WTC11 (cell line): ENCODE measurements around the gene PLPPR1. TPM values are rescaled to one million over a fixed set of nuclear protein-coding genes. Genes with fewer than 3 reads are reported as not detected.

ENCODE experiments used
- ATAC-seq: fragments of 200-7000 bp; cut with Tn5 transposase; 2 replicates; pipeline ENCODE4 v1.10.0; 2021; ENCODE audit warnings: mild to moderate bottlenecking, moderate library complexity
- CTCF ChIA-PET: fragments of 300-600 bp; sonication (Branson Sonifier 250); formaldehyde crosslinking; loops from one replicate; lab custom pipeline; 2021; ENCODE audit warnings: antibody characterized with exemption; lab: Charles Lee
- POLR2A ChIA-PET: fragments of 350-600 bp; sonication (Branson Sonifier 250); formaldehyde crosslinking; loops from one replicate; lab custom pipeline; 2021; ENCODE audit warnings: antibody characterized with exemption; lab: Charles Lee
- DNase-seq: peaks from one replicate; pipeline ENCODE4 v3.0.0; 2021; ENCODE audit warnings: low spot score
- H3K27ac Mint-ChIP-seq: 2 replicates; pipeline ENCODE4 v1.8.0; 2021; ENCODE audit warnings: mixed read lengths
- H3K27me3 Mint-ChIP-seq: 2 replicates; pipeline ENCODE4 v1.8.0; 2021; ENCODE audit warnings: low read depth, mild to moderate bottlenecking, moderate library complexity, mixed read lengths
- H3K36me3 Mint-ChIP-seq: 2 replicates; pipeline ENCODE4 v1.8.0; 2021; ENCODE audit warnings: mixed read lengths
- H3K4me1 Mint-ChIP-seq: 2 replicates; pipeline ENCODE4 v1.8.0; 2022; ENCODE audit warnings: mixed read lengths
- H3K4me3 Mint-ChIP-seq: 2 replicates; pipeline ENCODE4 v1.8.0; 2021; ENCODE audit warnings: mild to moderate bottlenecking, moderate library complexity, mixed read lengths
- H3K9me3 Mint-ChIP-seq: 2 replicates; pipeline ENCODE4 v1.8.0; 2021; ENCODE audit warnings: mixed read lengths
- ATF3 ChIP-seq: sonication (generic); formaldehyde crosslinking; conservative IDR thresholded peaks from 2 replicates; pipeline ENCODE4 v1.8.1; 2022; ENCODE audit warnings: mild to moderate bottlenecking, missing genetic modification reagents
- E2F5 ChIP-seq: sonication (generic); formaldehyde crosslinking; IDR thresholded peaks from 2 replicates; pipeline ENCODE4 v1.8.1; 2022; ENCODE audit warnings: mild to moderate bottlenecking, moderate library complexity, missing genetic modification reagents
- EMX1 ChIP-seq: fragments of 250-450 bp; sonication (Bioruptor Pico); IDR thresholded peaks from 2 replicates; pipeline ENCODE4 v1.8.0; 2021; ENCODE audit warnings: mild to moderate bottlenecking
- ERG ChIP-seq: fragments of 250-450 bp; sonication (Bioruptor Pico); IDR thresholded peaks from 2 replicates; pipeline ENCODE4 v1.8.0; 2021; ENCODE audit warnings: mild to moderate bottlenecking
- GRHL2 ChIP-seq: fragments of 250-450 bp; sonication (Bioruptor Pico); IDR thresholded peaks from 2 replicates; pipeline ENCODE4 v1.8.0; 2022; ENCODE audit warnings: mild to moderate bottlenecking, moderate library complexity; ENCODE audit not compliant: insufficient replicate concordance, severe bottlenecking
- GTF2I ChIP-seq: fragments of 250-450 bp; sonication (Bioruptor Pico); conservative IDR thresholded peaks from 2 replicates; pipeline ENCODE4 v1.4.0; 2021; ENCODE audit warnings: mild to moderate bottlenecking
- NFATC4 ChIP-seq: fragments of 250-450 bp; sonication (Bioruptor Pico); IDR thresholded peaks from 2 replicates; pipeline ENCODE4 v1.9.0; 2021; ENCODE audit warnings: mild to moderate bottlenecking
- NFE2L1 ChIP-seq: sonication (generic); formaldehyde crosslinking; IDR thresholded peaks from 2 replicates; pipeline ENCODE4 v1.8.1; 2023; ENCODE audit warnings: missing genetic modification reagents
- NFYB ChIP-seq: sonication (generic); formaldehyde crosslinking; conservative IDR thresholded peaks from 2 replicates; pipeline ENCODE4 v1.8.0; 2022; ENCODE audit warnings: low read depth, missing genetic modification reagents
- PRDM15 ChIP-seq: sonication (generic); formaldehyde crosslinking; IDR thresholded peaks from 2 replicates; pipeline ENCODE4 v1.8.0; 2022; ENCODE audit warnings: missing genetic modification reagents
- PREB ChIP-seq: sonication (generic); formaldehyde crosslinking; IDR thresholded peaks from 2 replicates; pipeline ENCODE4 v1.8.1; 2022; ENCODE audit warnings: mild to moderate bottlenecking, missing genetic modification reagents, moderate library complexity, borderline replicate concordance
- RORB ChIP-seq: fragments of 250-450 bp; sonication (Bioruptor Pico); IDR thresholded peaks from 2 replicates; pipeline ENCODE4 v1.9.0; 2021; ENCODE audit warnings: mild to moderate bottlenecking
- SMAD3 ChIP-seq: sonication (generic); formaldehyde crosslinking; IDR thresholded peaks from 2 replicates; pipeline ENCODE4 v1.8.0; 2022; ENCODE audit warnings: missing genetic modification reagents, mild to moderate bottlenecking, borderline replicate concordance
- SOX15 ChIP-seq: fragments of 250-450 bp; sonication (Bioruptor Pico); IDR thresholded peaks from 2 replicates; pipeline ENCODE4 v1.9.0; 2021; ENCODE audit warnings: mild to moderate bottlenecking
- USF2 ChIP-seq: sonication (generic); formaldehyde crosslinking; IDR thresholded peaks from 2 replicates; pipeline ENCODE4 v1.8.1; 2023; ENCODE audit warnings: mild to moderate bottlenecking, missing genetic modification reagents, moderate library complexity
- ZBTB43 ChIP-seq: sonication (generic); formaldehyde crosslinking; IDR thresholded peaks from 2 replicates; pipeline ENCODE4 v1.8.1; 2023; ENCODE audit warnings: mild to moderate bottlenecking, missing genetic modification reagents
- ZMAT4 ChIP-seq: fragments of 250-450 bp; sonication (Bioruptor Pico); IDR thresholded peaks from 2 replicates; pipeline ENCODE4 v1.9.0; 2021; ENCODE audit warnings: mild to moderate bottlenecking
- ZNF121 ChIP-seq: sonication (generic); formaldehyde crosslinking; IDR thresholded peaks from 2 replicates; pipeline ENCODE4 v1.8.0; 2023; ENCODE audit warnings: missing genetic modification reagents
- ZNF232 ChIP-seq: sonication (generic); formaldehyde crosslinking; IDR thresholded peaks from 2 replicates; pipeline ENCODE4 v1.8.0; 2022; ENCODE audit warnings: mild to moderate bottlenecking, missing genetic modification reagents
- ZNF317 ChIP-seq: sonication (generic); formaldehyde crosslinking; IDR thresholded peaks from 2 replicates; pipeline ENCODE4 v1.8.1; 2023; ENCODE audit warnings: low read depth, mild to moderate bottlenecking, moderate library complexity, missing genetic modification reagents, borderline replicate concordance
- ZNF396 ChIP-seq: fragments of 250-450 bp; sonication (Bioruptor Pico); IDR thresholded peaks from 2 replicates; pipeline ENCODE4 v1.8.0; 2021; ENCODE audit warnings: mild to moderate bottlenecking, moderate library complexity, borderline replicate concordance
- ZNF532 ChIP-seq: fragments of 250-450 bp; sonication (Bioruptor Pico); IDR thresholded peaks from 2 replicates; pipeline ENCODE4 v1.9.0; 2021; ENCODE audit warnings: mild to moderate bottlenecking, borderline replicate concordance
- total RNA-seq: library from RNA; stranded (reverse); gene quantifications from 3 replicates; pipeline ENCODE4 v1.2.3, GENCODE V29; 2021

The PLPPR1 gene
- total RNA-seq, 1 experiment from 2014 or later: 1.5 TPM

- TF ChIP-seq ZNF532 (no peak), ZMAT4 (CRISPR knock-in tag) (no peak), ZNF121 (CRISPR knock-in tag) (no peak), GTF2I (no peak), RORB (CRISPR knock-in tag) (no peak), NFATC4 (CRISPR knock-in tag) (no peak), ZNF317 (CRISPR knock-in tag) (no peak), ZNF396 (CRISPR knock-in tag) (no peak), SOX15 (no peak), SMAD3 (CRISPR knock-in tag) (no peak), NFE2L1 (no peak), ATF3 (CRISPR knock-in tag) (no peak), ZBTB43 (CRISPR knock-in tag) (no peak), ERG (CRISPR knock-in tag) (no peak)
Measured at GRCh38 chr9:101333490-101333889, 305.0 kb downstream of the PLPPR1 start (continued).

GRCh38 chr9:101333926-101334702 lies 305.6 kb downstream of the PLPPR1 start:
- Mint-ChIP-seq H3K4me3 (no peak overlapping the region), H3K9me3 (peaks cover 4% of the 10 kb centered on the region; the same call in 1 of the 2 replicates), H3K27me3 (no peaks in the 10 kb centered on the region), H3K27ac (no peak overlapping the region), H3K36me3 (no peaks in the 10 kb centered on the region), H3K4me1 (peaks cover 6% of the 10 kb centered on the region)
- POLR2A ChIA-PET: no interaction called here
- DNase-seq: no peak
- CTCF ChIA-PET: no interaction called here
- no peak; the same call in 1 of the 2 replicates for ATAC-seq
- TF ChIP-seq ZNF232 (CRISPR knock-in tag): no peak
- TF ChIP-seq EMX1: no peak
- TF ChIP-seq PREB: no peak
- TF ChIP-seq E2F5 (CRISPR knock-in tag): no peak
- no peak for TF ChIP-seq PRDM15 (CRISPR knock-in tag)
- no peak for TF ChIP-seq NFYB (CRISPR knock-in tag)
- TF ChIP-seq USF2 (CRISPR knock-in tag): no peak
- no peak for TF ChIP-seq GRHL2 (CRISPR knock-in tag)
